Esophagus (tissue), 2 donors: Measurements from ENCODE around the gene ATG10. TPM values are rescaled to one million over a fixed set of nuclear protein-coding genes. Genes with fewer than 3 reads are reported as not detected.
"Not testable (repeated sequence)": the region's sequence is repeated elsewhere in the genome, so short reads cannot be mapped to it uniquely, and the experiment has no call there.

Experiments
- H3K27ac ChIP-seq, 2 donors: one replicate each; pipeline ENCODE4 v1.5.1; 2013; ENCODE audit warnings: low read depth in 2 of 2, mild to moderate bottlenecking in 2 of 2, inconsistent platforms in 1 of 2, low read length in 1 of 2, moderate library complexity in 1 of 2
- H3K27me3 ChIP-seq, 2 donors: one replicate each; pipeline ENCODE4 v1.6.1; 2013; ENCODE audit warnings: low read length in 2 of 2, control low read depth in 1 of 2, mild to moderate bottlenecking in 1 of 2; ENCODE audit not compliant: insufficient read depth in 2 of 2, control insufficient read depth in 1 of 2
- H3K36me3 ChIP-seq, 2 donors: one replicate each; pipeline ENCODE4 v1.6.1; 2013; ENCODE audit warnings: low read length in 1 of 2; ENCODE audit not compliant: control insufficient read depth in 2 of 2, insufficient read depth in 2 of 2
- H3K4me1 ChIP-seq, 2 donors: one replicate each; pipeline ENCODE4 v1.6.1; 2013; ENCODE audit warnings: low read length in 1 of 2; ENCODE audit not compliant: control insufficient read depth in 2 of 2, insufficient read depth in 2 of 2
- H3K4me3 ChIP-seq, 2 donors: one replicate each; pipeline ENCODE4 v1.5.1; 2013; ENCODE audit warnings: low read length in 2 of 2, mild to moderate bottlenecking in 2 of 2, low read depth in 1 of 2, moderate library complexity in 1 of 2
- H3K9me3 ChIP-seq, 2 donors: one replicate each; pipeline ENCODE4 v1.6.1; 2013; ENCODE audit warnings: mild to moderate bottlenecking in 2 of 2, low read depth in 1 of 2, low read length in 1 of 2, moderate library complexity in 1 of 2; ENCODE audit not compliant: control insufficient read depth in 2 of 2, insufficient read depth in 1 of 2
- WGBS, 2 donors: extraction: QIAGEN DNeasy Blood & Tissue Kit; methylation state at CpG; one replicate each; pipeline ENCODE4 v1.1.7; 2013; 5-methylcytosine and 5-hydroxymethylcytosine counted together
- polyA plus RNA-seq, 2 donors: library from polyadenylated mRNA; stranded (reverse); fragments of 200-250 nt; gene quantifications; one replicate each; pipeline ENCODE4 v1.2.3, GENCODE V29; 2013
- donor health status: healthy with polysubstance abuse.
- donor health status: Bipolar disorder and iron deficiency.

Gene ATG10
- polyA plus RNA-seq, 2 donors, result 3.8 to 5.1 TPM

DNA sequence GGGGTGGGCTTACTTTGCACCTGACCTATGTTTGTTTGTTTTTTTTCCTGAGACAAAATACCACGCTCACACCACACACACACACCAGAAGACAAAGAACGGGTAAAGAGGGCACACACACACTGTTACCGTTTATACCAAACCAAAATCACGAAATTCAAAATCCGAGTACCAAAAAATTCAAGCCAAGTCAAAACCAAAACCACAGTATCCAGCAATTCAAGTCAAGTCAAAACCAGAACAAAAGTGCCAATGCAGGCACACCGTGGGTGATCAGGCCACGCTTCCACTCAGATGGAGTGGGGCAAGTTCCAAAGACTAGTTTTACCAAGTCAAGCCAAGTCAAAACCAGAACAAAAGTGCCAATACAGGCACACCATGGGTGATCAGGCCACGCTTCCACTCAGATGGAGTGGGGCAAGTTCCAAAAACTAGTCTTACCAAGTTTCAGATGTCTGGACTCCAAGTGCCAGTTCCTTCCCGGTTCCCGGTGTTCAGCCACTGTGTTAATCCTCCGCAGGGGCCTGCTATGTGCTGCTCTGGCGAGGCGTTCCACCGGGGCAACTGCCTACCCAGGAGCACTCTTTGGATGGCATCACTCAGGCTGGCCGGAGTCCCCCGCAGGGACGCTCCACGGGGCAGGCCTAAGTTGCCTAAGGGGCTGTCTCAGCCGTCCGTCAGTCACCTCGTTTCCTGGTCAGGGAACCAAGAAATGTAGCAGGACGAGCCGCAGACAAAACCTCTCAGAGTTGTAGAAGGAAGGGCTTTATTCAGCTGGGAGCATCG is 300.9 kb downstream of the ATG10 start:
- WGBS, 2 donors, result 85 to 91% methylated on average over 24 of the region's 24 CpGs
- not testable (repeated sequence) for H3K4me1 ChIP-seq

DNA sequence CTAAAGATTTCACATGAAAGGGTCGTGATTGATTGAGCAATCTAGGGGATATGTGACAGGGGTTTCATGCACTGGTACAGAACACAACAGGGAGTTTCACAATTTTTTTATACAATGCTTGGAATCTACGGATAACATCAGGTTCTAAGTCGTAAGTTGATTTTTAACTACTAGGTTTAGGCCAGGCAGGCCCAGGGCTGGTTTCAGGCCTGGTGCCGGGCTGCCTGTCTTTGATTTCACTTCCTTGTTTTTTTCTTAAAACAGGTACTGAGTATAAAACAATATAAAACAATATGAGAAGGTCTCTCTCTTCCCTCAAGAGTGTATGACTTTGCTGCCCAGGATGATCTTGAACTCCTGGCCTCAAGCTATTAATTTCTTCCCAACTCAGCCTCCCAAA is 301.6 kb downstream of the ATG10 start:
- H3K27ac ChIP-seq, H3K4me3 ChIP-seq, H3K36me3 ChIP-seq, H3K9me3 ChIP-seq, H3K27me3 ChIP-seq, H3K4me1 ChIP-seq: not testable (repeated sequence)
- WGBS, 2 donors, result 64 to 88% methylated on average over 4 of the region's 4 CpGs

More for the DNA sequence above, 300.9 kb downstream of the ATG10 start:
- not testable (repeated sequence) for H3K36me3 ChIP-seq, H3K27me3 ChIP-seq, H3K9me3 ChIP-seq, H3K27ac ChIP-seq, H3K4me3 ChIP-seq

DNA sequence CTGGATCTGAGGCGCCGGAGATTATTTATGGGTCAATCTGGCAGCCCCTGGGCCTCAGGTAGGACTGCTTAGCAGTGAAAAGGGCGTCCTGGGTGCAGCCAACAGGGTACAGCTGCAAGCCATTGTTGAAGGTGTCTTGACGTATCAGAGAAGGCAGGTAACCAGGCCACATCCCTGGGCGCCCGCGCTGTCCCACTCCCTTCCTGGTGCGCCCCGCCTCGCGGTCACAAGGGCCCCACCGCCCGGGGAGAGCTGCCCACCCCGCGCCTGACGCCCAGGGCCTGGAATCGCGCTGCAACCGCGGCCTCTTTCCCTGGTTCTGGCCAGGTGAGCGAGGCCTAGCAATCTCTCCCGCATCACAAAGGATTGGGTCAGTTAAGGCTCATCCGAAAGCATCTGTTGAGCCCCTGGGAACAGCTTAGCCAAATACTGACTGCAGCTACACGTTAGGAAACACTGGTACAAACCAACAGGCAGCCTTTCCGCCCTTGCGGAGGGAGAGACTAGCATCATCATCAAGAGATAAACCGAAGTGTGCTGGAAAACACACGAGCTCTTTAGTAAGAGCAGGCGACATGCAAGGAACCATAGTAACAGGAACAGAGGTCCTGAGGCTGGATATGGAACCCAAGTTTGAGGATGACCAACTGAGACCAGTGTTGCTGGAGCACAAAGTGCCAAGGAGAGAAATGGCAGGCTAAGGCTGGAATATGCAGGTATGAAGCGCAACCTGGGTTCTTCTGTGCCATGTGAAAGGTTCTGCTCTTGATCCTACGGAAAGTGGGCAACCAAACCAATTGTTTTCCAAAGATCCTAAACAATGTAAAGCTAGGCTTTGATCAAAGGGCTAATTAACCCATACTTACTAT is 302.8 kb downstream of the ATG10 start:
- H3K4me1 ChIP-seq, result no peaks in the 10 kb centered on the region
- H3K27me3 ChIP-seq, result no peaks in the 10 kb centered on the region
- H3K27ac ChIP-seq, result no peak overlapping the region
- H3K9me3 ChIP-seq, result no peaks in the 10 kb centered on the region
- WGBS, 2 donors, result 84 to 87% methylated on average over 31 of the region's 31 CpGs
- H3K36me3 ChIP-seq, result peaks cover 0 to 9% of the 10 kb centered on the region in 2 donors
- no peak overlapping the region for H3K4me3 ChIP-seq

DNA sequence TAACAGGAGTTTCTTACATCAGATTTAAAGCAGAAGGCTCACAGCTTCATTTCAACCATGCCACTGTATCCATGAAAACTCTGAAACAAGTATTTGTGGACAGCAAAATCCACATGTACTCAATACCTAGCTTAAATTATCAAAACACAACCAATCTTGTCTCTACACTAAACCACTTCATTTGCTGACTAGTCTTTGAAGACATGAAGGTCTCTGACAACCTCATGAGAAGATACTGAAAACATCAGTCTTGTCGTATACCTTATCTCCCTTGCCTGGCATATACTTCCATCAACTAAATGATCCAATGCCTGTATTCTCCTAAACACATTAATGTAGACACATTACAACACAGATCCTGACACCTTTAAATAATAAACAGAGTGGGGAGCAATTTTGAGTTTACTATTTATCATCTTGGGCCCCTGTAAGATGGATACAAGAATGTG is 303.4 kb downstream of the ATG10 start:
- H3K27ac ChIP-seq, result no peak overlapping the region

DNA sequence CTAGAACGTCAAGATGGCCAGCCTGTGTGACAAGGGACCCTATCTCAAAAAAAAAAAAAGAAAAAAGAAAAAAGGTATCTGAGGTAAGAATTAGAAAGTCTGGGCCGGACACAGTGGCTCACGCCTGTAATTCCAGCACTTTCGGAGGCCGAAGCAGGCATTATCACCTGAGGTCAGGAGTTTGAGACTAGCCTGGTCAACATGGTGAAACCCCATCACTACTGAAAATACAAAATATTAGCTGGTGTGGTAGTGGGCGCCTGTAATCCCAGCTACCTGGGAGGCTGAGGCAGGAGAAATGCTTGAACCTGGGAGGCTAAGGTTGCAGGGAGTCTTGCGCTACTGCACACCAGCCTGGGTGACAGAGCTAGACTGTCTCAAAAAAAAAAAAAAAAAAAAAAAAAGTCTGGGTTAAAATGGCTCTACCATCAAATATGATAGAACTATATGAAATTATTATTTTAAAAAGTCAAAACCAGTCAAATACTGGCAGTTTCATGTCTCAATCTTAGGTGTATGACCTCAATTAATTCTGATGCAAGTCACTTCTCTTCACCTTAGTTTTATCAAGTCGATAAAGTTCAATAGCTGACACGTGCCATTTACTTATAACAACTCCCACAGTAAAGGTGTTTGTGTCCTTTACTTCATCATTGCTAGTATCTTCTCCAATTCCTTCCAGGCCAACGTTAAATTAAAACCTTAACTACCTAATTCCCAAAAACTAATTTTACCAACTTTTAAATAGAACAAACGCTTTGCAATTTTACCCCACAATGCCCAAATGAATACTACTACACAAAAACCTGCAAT is 305.2 kb downstream of the ATG10 start:
- Histone ChIP-seq H3K27me3 (no peaks in the 10 kb centered on the region), H3K4me1 (no peaks in the 10 kb centered on the region), H3K9me3 (no peaks in the 10 kb centered on the region), H3K27ac (no peak overlapping the region), H3K36me3 (peaks cover 0 to 9% of the 10 kb centered on the region in 2 donors), H3K4me3 (peak overlapping the region in 1 of 2 donors; percentile 84)
- 66 to 67% methylated on average over 11 of the region's 11 CpGs for WGBS, 2 donors

More for the DNA sequence above, 303.4 kb downstream of the ATG10 start:
- no peaks in the 10 kb centered on the region for H3K9me3 ChIP-seq
- no peaks in the 10 kb centered on the region for H3K4me1 ChIP-seq
- 83 to 89% methylated on average over 1 of the region's 1 CpG for WGBS, 2 donors
- H3K27me3 ChIP-seq, result no peaks in the 10 kb centered on the region
- H3K36me3 ChIP-seq, result peaks cover 0 to 9% of the 10 kb centered on the region in 2 donors
- H3K4me3 ChIP-seq, result no peak overlapping the region

DNA sequence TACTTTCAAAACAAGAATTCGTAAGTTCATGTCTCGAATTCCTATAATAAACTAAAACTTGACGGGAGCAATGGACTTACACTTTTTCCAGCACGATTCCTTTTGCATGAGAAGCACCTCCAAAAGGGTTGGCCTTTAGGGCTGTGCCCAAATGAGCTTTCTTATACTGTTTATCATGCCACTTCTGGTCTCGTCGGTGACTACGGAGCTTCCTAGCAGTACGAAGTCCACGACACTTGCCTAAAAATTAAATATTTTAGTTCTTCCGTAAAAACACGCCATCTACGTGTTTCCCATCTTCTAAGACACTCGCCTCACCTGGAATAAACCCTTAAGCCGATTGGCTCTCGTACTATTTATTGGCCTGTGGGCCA is 305.8 kb downstream of the ATG10 start:
- 1 to 2% methylated on average over 15 of the region's 15 CpGs for WGBS, 2 donors
- Histone ChIP-seq H3K4me1 (no peaks in the 10 kb centered on the region), H3K27ac (peak overlapping the region in 1 of 2 donors; percentile 83)

DNA sequence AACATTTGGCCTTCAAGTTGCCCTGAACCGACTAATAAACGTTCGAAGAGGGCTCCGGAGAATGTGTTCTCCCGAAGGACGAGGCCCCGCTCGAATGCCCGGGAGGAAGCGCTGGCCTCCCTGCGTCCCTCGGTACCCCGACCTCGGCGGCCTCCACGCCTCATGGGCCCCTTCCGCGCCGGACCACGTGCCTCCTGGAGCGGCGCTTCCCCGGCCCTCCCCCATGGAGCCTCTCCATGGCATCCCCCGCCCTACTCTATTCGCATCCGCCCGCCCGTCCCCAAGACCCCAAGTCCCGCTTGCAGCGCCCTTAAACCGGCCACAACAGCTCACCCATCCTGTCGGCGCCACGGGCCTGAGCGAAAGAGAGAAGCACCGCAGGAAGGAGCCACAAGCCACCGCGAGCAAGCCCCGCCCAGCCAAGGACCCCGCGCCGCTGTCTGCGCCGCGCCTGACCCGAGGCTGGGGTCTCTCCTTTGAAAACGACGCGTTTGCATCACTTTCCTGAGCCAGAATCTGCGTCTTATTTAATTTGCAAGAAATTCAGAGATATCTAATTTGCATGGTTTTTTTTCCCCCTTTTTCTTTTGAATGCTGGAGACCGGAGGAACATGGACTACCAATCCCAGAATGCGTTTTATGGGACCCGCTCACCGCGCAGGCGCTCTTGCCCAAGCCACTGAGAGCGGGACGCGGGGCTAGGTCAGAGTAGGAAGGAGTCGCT is 306.3 kb downstream of the ATG10 start, which contains the start of gene RPS23:
TSS of gene RPS23 (minus strand) at position 368 of the 724 bp plus-strand sequence. CDS start at position 337, 31 bp downstream.
- no peaks in the 10 kb centered on the region for H3K4me1 ChIP-seq
- peaks cover 0 to 9% of the 10 kb centered on the region in 2 donors for H3K36me3 ChIP-seq
- H3K27me3 ChIP-seq, result no peaks in the 10 kb centered on the region
- peak within 1 kb of the TSS; percentile 79 to 84 for H3K4me3 ChIP-seq
- peak within 1 kb of the TSS; percentile 54 to 83 for H3K27ac ChIP-seq
- 0 to 1% methylated on average over 60 of the region's 60 CpGs for WGBS, 2 donors
- H3K9me3 ChIP-seq, result no peaks in the 10 kb centered on the region

More for the DNA sequence above, 305.8 kb downstream of the ATG10 start:
- peak overlapping the region; percentile 79 to 84 for H3K4me3 ChIP-seq
- H3K36me3 ChIP-seq, result peaks cover 0 to 9% of the 10 kb centered on the region in 2 donors
- H3K27me3 ChIP-seq, result no peaks in the 10 kb centered on the region
- no peaks in the 10 kb centered on the region for H3K9me3 ChIP-seq

DNA sequence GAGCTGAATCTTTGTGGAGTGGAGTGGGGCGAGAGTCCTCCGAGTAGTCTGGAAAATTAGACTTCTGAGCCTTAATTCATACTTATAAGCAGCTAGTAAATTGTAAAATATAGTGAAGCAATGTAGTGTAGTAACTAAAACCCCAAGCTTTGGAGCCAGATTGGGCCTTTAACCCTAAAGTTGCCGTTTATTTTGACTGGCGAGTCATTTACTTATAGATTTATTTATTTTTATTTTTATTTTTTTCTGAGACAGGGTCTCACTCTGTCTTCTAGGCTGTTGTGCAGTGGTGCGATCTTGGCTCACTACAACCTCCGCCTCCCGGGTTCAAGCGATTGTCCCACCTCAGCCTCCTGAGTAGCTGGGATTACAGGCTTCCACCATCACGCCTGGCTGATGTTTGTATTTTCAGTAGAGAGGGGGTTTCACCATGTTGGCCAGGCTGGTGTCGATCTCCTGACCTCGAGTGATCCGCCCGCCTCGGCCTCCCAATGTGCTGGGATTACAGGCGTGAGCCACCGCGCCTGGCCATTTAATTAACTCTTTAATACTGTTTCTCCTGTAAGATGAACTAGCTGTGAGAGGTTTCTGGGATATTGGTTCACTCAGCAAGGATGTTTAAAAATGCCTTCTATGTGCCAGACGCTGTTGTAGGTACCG is 307.0 kb downstream of the ATG10 start:
- Histone ChIP-seq H3K27ac (peak overlapping the region in 1 of 2 donors; percentile 54), H3K4me1 (no peaks in the 10 kb centered on the region), H3K36me3 (peaks cover 0 to 9% of the 10 kb centered on the region in 2 donors), H3K4me3 (peak overlapping the region; percentile 79 to 84), H3K9me3 (no peaks in the 10 kb centered on the region), H3K27me3 (no peaks in the 10 kb centered on the region)
- 33 to 35% methylated on average over 19 of the region's 19 CpGs for WGBS, 2 donors
